ENCODE results near the gene RUNX3.
A peak's percentile ranks its signal among the peaks of the same experiment; 100 is the strongest.
"Not testable (repeated sequence)": the region's sequence is repeated elsewhere in the genome, so short reads cannot be mapped to it uniquely, and the experiment has no call there.

Gene RUNX3

GRCh38 chr1:24930260-24931145, at the start of gene RUNX3:
Gene RUNX3, minus strand, starts transcription at chr1:24930276. Its CDS starts 408 bp downstream, at chr1:24929868.
- DNase-seq: peak; percentile 86 to 91

GRCh38 chr1:24979232-24979631, 49.2 kb upstream of the RUNX3 start:
- DNase-seq: not testable (repeated sequence)

GRCh38 chr1:24978383-24979032, 48.4 kb upstream of the RUNX3 start:
- DNase-seq: no peak

GRCh38 chr1:24975391-24975790, 45.3 kb upstream of the RUNX3 start:
- DNase-seq: no peak

- DNase-seq: no peak
Observed at GRCh38 chr1:24973315-24973714, 43.2 kb upstream of the RUNX3 start.

- DNase-seq: no peak
Observed at GRCh38 chr1:24972915-24973242, 42.8 kb upstream of the RUNX3 start.

- no peak for DNase-seq
Observed at GRCh38 chr1:24972221-24972914, 42.3 kb upstream of the RUNX3 start.

- DNase-seq: no peak
Observed at GRCh38 chr1:24970926-24971875, 41.1 kb upstream of the RUNX3 start.

- no peak for DNase-seq
Observed at GRCh38 chr1:24970399-24970753, 40.3 kb upstream of the RUNX3 start.

GRCh38 chr1:24969596-24970398, 39.7 kb upstream of the RUNX3 start:
- DNase-seq: no peak

GRCh38 chr1:24968941-24969585, 39.0 kb upstream of the RUNX3 start:
- DNase-seq: no peak

- no peak for DNase-seq
Observed at GRCh38 chr1:24967962-24968361, 37.9 kb upstream of the RUNX3 start.

- no peak for DNase-seq
Observed at GRCh38 chr1:24967555-24967954, 37.5 kb upstream of the RUNX3 start.

GRCh38 chr1:24966724-24967346, 36.8 kb upstream of the RUNX3 start:
- DNase-seq: peak; percentile 53 to 58

- DNase-seq: no peak
Observed at GRCh38 chr1:24966121-24966723, 36.1 kb upstream of the RUNX3 start.

- DNase-seq: no peak
Observed at GRCh38 chr1:24965571-24965930, 35.5 kb upstream of the RUNX3 start.

GRCh38 chr1:24964811-24965570, 34.9 kb upstream of the RUNX3 start:
- peak; percentile 79 to 87 for DNase-seq

- no peak for DNase-seq
Observed at GRCh38 chr1:24963943-24964693, 34.0 kb upstream of the RUNX3 start.

Measured in activated CD4-positive, alpha-beta T cell treated with anti-CD3 and anti-CD28 coated beads, Interleukin-2, amount 50 U/mL, for 4 hours (primary cell).